Medulla oblongata (tissue), 1 donor: Measurements from ENCODE around the gene TARM1.
"Not testable (repeated sequence)": the region's sequence is repeated elsewhere in the genome, so short reads cannot be mapped to it uniquely, and the experiment has no call there.

Experiments used
- DNase-seq: peaks from one replicate; pipeline ENCODE4 v3.0.0-alpha.2; 2015; ENCODE audit errors: extremely low spot score

Gene TARM1

DNA sequence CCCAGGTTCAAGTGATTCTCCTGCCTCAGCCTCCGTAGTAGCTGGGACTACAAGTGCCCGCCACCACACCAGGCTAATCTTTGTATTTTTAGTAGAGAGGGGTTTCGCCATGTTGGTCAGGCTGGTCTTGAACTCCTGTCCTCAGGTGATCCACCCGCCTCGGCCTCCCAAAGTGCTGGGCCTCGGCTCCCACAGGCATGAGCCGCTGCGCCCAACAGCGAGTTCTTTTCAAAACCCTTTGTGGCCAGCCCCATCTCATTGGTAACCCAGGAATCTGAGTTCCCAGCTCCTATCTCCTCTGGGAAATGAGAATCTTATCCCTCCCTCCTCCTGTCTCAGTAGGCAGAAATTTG lies 18.7 kb upstream of the TARM1 start:
- not testable (repeated sequence) for DNase-seq

DNA sequence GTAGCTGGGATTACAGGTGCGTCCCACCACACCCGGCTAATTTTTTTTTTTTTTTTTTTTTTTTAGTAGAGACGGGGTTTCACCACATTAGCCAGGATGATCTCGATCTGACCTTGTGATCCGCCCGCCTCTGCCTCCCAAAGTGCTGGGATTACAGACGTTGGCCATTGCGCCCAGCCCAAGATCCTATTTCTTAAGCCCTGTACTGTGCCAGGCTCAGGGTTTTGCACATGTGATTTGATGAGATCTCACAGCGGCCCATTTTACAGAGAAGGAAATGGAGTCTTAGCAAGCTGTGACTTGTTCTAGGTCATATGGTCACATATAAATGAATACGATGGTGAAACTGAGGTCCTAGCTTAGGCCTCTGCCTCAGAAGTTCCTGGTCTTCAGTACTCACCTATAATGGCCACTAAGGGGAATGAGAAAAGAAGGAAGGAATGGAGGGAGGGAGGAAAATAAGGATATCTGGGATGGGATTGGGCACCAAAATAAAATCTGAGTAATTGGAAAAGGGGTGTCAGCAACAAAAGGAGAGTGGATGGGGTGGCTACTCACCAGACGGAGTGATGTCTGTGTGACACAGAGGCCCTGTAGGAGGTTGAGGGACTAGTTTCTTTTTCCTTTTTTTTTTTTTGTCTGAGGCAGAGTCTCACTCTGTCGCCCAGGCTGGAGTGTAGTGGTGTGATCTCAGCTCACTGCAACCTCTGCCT lies 18.2 kb upstream of the TARM1 start:
- DNase-seq, result no peak

DNA sequence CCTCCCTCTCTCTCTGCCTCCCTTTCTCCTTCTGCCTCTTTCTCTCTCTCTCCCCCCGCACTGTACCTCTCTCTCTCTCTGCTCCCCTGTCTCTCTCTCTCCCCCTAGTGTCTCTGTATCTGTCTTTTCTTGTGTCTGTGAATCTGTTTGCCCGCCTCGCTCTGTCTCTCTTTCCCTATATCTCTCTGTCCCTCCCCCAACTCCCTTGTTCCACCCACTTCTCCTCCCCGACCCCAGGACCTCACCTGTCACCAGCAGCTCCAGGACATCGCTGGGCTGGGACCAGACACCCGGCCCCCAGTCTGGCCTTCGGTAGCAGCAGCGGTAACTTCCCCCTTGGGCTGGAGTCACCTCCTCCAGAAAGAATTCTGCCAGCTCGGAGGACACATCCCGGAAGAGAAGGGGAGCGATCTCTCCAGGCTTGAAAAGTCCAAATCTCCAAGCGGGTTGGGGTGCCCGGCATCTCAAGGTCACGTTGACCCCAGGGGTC lies 15.5 kb upstream of the TARM1 start:
- no peak for DNase-seq

DNA sequence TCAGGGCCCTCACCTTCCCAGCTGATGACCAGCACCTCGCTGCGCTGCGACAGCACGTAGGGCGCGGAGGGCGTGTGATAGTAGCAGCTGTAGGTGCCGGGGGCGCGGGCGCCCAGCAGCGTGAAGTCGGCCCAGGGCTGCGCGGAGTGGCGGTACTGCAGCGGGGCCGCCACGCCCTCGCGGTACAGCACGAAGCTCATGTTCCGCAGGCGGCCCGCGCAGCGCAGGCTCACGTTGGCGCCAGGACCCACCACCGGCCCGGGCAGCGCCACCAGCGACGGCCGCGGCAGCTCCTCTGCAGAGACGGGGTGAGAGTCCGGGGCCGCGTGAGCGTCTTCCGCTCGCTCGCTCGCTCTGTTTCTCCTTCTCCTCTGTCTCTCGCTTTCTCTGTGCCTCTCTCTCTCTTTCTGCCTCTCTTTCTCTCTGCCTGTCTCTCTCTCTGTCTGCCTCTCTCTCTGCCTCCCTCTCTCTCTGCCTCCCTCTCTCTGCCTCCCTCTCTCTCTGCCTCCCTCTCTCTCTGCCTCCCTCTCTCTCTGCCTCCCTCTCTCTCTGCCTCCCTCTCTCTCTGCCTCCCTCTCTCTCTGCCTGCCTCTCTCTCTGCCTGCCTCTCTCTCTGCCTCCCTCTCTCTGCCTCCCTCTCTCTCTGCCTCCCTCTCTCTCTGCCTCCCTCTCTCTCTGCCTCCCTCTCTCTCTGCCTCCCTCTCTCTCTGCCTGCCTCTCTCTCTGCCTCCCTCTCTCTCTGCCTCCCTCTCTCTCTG lies 14.9 kb upstream of the TARM1 start:
- DNase-seq, result not testable (repeated sequence)

DNA sequence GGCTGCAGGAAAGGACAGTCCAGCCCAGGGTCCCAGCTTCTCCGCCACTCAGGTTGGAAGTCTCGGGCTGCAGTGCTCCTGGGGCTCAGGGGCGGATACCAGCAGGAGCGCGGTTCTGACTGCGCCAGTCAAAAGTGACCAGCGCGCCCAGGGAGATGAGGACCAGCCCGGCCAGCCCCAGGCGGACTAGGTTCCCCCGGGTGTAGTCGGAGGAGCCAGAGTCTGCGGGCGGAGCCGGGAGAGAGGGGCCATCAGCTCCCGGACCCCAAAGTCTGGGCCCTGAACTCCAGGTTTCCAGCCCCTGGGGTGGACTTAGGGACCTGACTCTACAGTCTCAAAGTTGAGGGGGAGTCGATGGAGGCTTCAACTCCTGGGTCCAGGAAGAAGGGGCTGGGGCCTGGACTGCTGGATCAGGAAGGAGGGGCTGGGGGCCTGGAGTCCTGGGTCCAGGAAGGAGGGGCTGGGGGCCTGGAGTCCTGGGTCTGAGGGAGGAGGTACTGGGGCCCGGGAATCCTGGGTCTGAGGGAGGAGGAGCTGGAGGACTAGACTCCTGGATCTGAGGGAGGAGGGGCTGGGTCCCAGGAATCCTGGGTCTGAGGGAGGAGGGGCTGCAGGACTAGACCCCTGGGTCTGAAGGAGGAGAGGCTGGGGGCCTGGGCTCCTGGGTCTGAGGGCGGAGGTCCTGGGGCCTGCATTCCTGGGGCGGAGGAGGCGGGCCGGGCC lies 14.1 kb upstream of the TARM1 start:
- no peak for DNase-seq

DNA sequence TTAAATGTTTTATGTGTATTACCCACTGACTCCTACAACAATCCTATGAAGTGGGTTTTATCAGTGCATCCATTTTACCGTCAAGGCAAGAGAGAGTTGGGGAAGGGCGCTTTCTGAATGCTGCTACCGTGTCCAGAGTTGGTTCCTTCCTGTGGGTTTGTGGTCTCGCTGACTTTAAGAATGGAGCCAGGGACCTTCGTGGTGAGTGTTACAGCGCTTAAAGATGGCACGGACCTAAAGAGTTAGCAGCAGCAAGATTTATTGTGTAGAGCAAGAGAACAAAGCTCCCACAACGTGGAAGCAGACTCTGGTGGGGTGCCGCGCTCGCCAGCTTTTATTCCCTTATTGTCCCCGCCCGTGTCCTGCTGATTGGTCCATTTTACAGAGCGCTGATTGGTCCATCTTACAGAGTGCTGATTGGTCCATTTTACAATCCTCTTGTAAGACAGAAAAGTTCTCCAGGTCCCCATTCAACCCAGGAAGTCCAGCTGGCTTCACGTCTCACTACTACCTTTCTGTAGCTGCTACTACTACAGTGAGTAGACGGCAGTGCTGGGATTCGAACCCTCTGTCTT lies 13.3 kb upstream of the TARM1 start:
- no peak for DNase-seq

DNA sequence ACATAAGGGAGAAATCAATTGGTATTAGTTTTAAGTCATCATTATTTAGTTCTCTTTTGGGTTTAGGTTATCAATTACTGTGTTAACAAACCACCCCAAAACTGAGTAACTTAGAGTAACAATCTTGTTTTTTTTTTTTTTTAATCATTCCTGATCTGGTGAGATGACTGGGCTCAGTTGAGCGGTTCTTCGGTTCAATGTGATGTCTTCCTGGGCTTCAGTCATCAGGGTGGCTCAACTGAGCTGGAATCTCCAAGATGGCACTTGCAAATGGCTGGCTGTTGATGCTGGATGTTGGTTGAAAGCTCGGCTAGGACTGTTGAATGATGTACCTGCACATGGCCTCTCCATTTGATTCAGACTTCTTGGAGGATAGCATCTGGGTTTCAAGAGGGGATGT lies 3.2 kb upstream of the TARM1 start:
- no peak for DNase-seq

DNA sequence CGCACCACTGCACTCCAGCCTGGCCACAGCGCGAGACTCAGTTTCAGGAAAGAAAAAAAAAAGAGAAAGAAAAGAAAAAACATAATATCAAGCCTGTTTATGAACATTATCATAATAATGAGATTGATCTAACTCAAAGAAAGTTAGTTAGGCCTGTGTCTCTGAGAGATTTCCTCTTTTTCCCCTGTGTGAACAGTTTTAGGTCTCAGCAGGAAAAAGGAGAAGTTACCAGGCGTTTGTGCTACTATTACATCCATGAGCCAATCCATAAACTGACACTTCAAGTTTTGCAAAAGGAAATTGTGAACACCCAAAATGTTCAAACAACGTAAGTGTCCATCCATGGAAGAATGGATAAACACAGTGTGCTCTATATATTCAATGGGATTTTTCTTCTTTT lies 3.8 kb downstream of the TARM1 start:
- peak; percentile 27 for DNase-seq

DNA sequence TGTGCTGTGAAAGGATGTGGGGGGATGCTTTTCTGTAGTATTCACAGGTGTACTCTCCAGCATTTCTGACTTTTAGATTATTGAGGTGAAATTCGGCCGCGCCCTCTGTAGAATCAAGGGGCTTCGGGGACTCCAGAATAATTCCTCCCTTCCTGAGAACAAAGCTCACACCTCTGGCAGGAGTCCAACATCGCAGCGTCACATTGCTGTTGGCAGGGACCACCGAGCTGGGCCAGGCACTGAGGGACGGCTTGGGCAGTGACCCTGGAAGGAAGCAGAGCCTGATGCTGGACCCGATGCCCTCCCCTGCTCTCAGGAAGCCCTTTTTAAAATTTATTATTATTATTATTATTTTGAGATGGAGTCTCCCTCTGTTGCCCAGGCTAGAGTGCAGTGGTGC lies 6.3 kb downstream of the TARM1 start:
- DNase-seq, result no peak

DNA sequence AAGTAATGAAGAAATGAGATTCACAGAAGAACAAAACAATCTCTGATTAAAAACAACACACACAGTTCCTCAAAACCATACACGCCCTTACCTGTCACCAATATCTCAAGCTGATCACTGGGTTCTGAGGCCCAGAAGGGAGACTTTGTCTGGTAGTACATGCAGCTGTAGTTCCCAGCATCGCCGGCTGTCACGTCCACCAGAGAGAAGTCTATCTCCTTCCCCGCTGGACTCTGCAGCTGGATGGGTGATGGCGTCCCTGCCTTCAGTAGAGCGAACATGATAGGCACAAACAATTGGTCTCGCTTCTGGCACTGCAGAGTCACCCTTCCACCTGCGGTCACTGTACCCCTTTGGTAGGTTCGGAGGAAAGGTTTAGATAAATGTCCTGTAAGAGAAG lies 7.3 kb downstream of the TARM1 start:
- no peak for DNase-seq

DNA sequence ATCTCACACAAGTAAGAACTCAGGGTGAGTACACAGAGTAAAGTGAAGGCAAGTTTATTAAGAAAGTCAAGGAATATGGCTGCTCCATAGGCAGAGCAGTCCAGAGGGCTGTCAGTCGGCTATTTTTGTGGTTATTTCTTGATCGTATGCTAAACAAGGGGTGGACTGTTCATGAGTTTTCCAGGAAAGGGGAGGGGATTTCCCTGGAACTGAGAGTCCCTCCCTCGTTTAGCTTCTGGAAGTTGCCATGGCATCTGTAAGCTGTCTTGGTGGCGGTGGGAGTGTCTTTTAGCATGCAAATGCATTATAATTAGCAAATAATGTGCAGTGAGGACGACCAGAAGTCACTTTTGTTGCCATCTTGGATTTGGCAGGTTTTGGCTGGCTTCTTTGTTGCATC lies 11.7 kb downstream of the TARM1 start:
- no peak for DNase-seq

DNA sequence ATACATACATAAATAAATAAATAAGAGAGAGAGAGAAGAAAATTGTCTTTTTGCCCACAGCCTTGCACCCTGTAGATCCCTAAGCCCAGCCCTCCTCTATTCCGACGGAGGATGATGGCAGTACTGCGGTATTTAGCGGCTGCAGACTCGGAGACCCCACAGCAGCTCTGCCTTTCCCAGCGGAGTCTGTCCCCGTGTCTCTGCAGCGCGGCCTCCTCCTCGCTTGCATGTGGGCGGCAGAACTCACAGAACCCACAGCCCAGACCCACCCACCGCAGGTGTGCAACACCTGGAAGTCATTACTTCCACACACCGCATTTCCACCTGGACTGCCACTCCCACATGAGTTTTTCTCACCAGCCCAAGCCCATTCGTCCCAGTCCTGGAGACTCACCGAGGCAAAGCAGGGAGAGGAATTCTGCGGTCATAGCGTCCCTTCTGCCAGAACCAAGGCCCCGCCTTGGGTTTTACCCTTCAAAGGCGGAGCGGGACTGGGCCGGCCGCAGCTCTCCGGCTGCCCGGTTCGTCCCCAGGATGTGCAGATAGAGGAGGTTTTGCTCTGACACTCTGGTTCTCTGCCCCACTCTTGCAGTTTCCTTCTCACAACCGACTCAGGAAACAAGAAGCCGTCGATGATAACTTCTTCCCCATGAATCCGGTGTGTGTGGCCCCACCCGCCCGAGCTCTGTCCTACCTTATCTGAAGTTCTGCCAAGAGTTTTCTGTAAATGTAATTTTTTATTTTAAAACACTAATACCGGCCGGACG lies 17.6 kb downstream of the TARM1 start, which contains the start of gene VSTM1:
VSTM1 (minus strand) TSS at position 548 of the 767 bp plus-strand sequence; CDS start at position 428, 120 bp downstream.
- no peak for DNase-seq

DNA sequence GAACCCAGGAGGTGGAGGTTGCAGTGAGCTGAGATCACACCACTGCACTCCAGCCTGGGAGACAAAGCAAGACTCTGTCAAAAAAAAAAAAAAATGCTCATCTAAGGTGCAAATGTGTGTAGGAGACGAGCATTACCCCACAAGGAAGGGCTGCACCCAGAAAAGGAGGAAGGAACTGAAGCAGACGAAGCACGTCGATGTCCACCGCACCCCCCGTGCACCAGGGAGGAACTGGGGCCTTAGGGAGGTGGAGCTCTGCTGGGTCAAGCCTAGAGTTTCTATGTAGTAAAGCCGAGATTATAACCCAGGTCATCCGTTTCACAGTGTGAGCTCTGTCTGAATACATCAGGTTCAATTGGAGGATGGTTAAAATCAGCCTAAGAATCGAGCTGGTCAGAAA lies 18.5 kb downstream of the TARM1 start:
- DNase-seq, result no peak

DNA sequence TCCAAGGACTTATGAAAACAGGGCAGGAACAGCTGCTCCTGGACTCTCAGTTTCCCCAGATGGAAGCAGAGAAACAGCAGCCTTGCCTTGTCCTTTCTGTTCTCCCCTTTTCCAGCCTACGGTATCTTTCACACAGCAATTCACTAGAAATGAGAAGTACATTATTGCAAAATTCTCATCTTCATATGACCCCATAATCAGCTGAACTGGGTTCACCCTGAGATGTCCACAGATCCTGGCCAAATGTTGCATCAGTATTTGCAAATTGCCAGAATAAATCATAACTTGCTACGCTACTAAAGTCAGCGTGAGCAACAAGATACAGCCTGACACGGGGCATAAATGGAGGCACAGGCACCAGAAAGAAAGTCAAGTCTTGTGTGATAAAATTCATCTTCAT lies 33.5 kb downstream of the TARM1 start:
- no peak for DNase-seq

DNA sequence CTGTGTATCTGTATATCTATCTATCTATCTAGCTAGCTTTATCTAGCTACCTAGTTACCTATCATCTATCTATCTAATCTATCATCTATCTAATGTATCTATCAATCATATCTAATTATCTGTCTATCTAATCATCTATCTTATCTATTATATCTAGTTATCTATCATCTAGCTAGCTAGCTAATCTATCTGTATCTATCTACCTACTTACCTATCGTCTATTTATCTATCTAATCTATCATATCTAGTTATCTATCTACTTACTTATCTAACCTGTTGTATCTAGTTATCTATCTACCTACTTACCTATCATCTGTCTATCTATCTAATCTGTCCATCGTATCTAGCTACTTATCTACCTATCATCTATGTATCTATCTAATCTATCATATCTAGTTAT lies 35.4 kb downstream of the TARM1 start:
- DNase-seq, result no peak

DNA sequence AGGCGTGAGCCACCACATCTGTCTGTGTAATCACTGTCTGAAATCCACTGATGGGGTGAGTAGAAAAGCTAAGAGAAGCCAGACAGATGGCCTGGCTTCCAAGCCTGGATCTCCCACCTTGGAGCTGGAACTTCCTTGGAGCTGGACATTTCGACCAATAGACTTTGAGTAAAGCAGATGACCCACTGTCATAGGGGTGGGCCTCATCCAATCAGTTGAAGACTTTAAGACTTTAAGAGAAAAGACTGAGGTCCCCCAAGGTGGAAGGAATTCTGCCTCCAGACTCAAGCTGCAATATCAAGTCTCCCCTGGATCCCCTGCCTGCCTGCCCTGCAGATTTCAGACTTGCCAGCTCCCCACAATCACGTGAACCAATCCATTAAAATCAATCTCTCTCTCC lies 38.2 kb downstream of the TARM1 start:
- DNase-seq, result no peak

DNA sequence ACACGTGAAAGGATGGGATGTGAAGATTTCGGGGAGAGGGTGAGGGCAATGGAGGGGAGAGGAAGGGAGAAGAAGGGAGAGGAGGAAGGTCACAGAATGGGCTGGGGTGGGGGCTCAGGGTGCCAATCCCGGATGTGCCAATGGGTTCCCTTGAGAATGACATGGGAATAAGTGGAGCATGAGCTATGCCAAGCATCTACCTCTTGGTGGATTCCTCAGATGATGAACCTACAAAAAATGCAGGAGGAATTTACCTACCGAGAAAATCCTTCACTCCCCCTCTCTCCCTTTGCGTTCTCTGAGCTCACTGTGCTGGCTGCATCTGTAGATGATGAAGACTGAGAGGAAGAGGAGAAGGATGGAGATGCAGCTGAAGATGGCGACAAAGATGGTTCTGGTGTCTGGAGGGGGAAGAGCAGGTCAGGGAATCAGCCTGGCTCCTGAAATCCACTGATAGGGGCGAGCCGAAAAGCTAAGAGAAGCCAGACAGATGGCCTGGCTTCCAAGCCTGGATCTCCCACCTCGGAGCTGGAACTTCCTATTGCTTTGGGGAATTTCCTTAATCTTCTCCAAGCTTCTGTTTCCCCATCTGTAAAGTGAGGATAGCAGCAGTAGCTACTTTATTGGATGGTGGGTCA lies 39.1 kb downstream of the TARM1 start:
- no peak for DNase-seq

DNA sequence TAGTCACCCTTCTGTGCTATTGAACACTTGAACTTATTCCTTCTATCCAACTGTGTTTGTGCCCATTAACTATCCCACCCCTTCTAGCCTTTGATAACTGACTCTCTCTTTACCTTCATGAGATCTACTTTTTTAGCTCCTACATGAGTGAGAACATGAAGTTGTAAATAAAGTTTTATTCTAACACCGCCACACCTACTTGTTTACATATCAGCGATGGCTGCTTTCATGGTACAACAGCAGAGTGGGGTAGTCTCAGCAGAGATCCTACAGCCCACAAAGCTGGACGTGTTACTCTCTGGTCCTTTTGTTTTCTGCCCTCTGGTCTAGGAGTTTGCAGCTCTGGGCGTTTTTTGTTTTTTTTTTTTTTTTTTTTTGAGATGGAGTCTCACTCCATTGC lies 41.2 kb downstream of the TARM1 start:
- DNase-seq, result no peak

DNA sequence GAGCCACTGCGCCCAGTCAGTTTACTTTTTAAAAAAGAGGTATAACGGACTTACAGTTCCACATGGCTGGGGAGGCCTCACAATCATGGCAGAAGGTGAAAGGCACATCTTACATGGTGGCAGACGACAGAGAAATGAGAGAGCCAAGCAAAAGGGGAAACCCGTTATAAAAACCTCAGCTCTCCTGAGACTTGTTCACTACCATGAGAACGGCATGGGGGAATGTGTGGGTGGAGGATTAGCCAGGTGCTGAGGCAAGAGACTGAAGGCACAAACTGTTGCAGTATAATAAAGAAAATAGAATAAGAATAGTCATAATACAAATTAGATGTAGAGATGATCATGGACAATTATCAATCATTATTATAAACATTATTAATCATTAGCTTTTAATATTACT lies 44.6 kb downstream of the TARM1 start:
- DNase-seq, result not testable (repeated sequence)

DNA sequence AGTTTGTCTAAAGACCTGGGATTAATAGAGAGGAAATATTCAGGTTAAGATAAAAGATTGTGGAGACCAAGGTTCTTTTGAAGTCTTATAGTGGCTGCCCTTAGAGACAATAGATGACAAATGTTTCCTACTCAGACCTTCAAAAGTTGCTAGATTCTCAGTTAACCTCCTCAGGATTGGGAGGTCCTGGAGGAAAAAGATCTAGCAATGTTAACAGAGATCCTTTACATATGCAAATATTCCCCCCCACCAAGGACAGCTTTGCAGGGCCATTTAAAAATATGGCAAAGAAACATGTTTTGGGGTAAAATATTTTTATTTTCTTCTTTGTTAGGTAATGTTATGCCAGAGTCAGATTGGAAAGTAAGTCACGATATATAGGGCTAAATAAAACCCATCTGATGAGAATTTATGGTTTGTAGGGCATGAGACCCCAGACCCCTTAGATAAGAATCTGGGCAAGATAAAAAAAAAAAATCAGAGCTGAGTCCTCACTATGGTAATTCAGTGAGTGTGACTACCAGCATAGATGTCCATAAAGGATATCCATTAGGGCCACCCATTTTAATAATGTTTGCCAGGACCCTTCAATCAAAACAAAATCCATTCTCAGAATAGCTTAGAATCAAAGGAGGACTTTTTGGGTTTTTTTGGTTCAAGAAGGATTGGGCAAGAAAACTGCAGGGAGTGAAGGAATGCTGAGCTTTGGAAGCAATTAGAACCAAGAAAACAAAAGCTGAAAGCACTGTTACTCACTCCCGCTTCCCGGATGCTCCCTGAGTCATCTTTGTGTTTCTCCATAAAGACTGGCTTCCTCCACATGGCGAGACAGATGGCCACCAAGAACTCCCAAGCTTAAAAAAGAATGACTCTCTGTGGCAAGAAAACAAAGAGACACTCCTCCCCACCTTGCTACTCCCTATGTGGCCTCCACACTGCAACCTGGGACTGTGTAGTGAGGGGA lies 45.7 kb downstream of the TARM1 start:
- DNase-seq, result no peak
